Fibroblast of skin of left quadriceps (primary cell): ENCODE results near the gene SUSD4.
"Not testable (repeated sequence)": the region's sequence is repeated elsewhere in the genome, so short reads cannot be mapped to it uniquely, and the experiment has no call there.

ENCODE experiments used
- DNase-seq, 2 experiments: peaks; one replicate each; pipeline ENCODE4 v3.0.0-alpha.2; 2013; ENCODE audit warnings: low read depth in 2 of 2

Gene SUSD4

GRCh38 chr1:223363856-223364684 is at the start of gene SUSD4:
TSS of gene SUSD4 (minus strand) at chr1:223364176. CDS start at chr1:223363425, 751 bp downstream.
- DNase-seq: no peak

- DNase-seq: no peak
These were observed 49.2 kb upstream of the SUSD4 start for GRCh38 chr1:223413216-223413615.

- no peak for DNase-seq
These were observed 47.7 kb upstream of the SUSD4 start for GRCh38 chr1:223411710-223412109.

GRCh38 chr1:223411309-223411708 is 47.3 kb upstream of the SUSD4 start:
- DNase-seq: peak; percentile 42

- DNase-seq: no peak
These were observed 46.1 kb upstream of the SUSD4 start for GRCh38 chr1:223410036-223410435.

GRCh38 chr1:223405507-223405906 is 41.5 kb upstream of the SUSD4 start:
- DNase-seq: no peak

- no peak for DNase-seq
These were observed 39.3 kb upstream of the SUSD4 start for GRCh38 chr1:223403184-223403815.

- no peak for DNase-seq
These were observed 38.8 kb upstream of the SUSD4 start for GRCh38 chr1:223402790-223403142.

- DNase-seq: peak; percentile 47 to 50
These were observed 38.2 kb upstream of the SUSD4 start for GRCh38 chr1:223401873-223402789.

GRCh38 chr1:223399393-223399792 is 35.4 kb upstream of the SUSD4 start:
- DNase-seq: not testable (repeated sequence)

- no peak for DNase-seq
These were observed 30.7 kb upstream of the SUSD4 start for GRCh38 chr1:223394706-223395105.

- DNase-seq: no peak
These were observed 30.3 kb upstream of the SUSD4 start for GRCh38 chr1:223394242-223394641.

- no peak for DNase-seq
These were observed 29.6 kb upstream of the SUSD4 start, which contains the start of gene CCDC185 for GRCh38 chr1:223393275-223394214. TSS of gene CCDC185 (plus strand) at chr1:223393415. CDS start at chr1:223393476, 61 bp downstream.

- no peak for DNase-seq
These were observed 26.6 kb upstream of the SUSD4 start for GRCh38 chr1:223390618-223391017.

GRCh38 chr1:223386013-223386412 is 22.0 kb upstream of the SUSD4 start:
- no peak for DNase-seq

- DNase-seq: no peak
These were observed 14.8 kb upstream of the SUSD4 start for GRCh38 chr1:223378754-223379153.

- no peak for DNase-seq
These were observed 10.2 kb upstream of the SUSD4 start for GRCh38 chr1:223374064-223374610.

- no peak for DNase-seq
These were observed 858 bp upstream of the SUSD4 start for GRCh38 chr1:223364685-223365382.

- peak in 1 of 2 experiments; percentile 10 for DNase-seq
These were observed 720 bp downstream of the SUSD4 start for GRCh38 chr1:223363057-223363855.
